HG03342 (cell line): Measurements from ENCODE around the gene MAN2A2.

Experiments
- ATAC-seq: cut with Tn5 transposase; IDR thresholded peaks from one replicate; pipeline ENCODE4 v1.9.1; 2021; ENCODE audit warnings: mild to moderate bottlenecking, moderate library complexity; ENCODE audit not compliant: unreplicated experiment

MAN2A2 gene

GRCh38 chr15:90959028-90959595 lies 56.0 kb downstream of the MAN2A2 start:
- ATAC-seq, result no peak

GRCh38 chr15:90959894-90960293 lies 56.8 kb downstream of the MAN2A2 start:
- no peak for ATAC-seq

- no peak for ATAC-seq
Observed at GRCh38 chr15:90960298-90961091, 57.4 kb downstream of the MAN2A2 start.

GRCh38 chr15:90962021-90962420 lies 58.9 kb downstream of the MAN2A2 start:
- no peak for ATAC-seq

- ATAC-seq, result no peak
Observed at GRCh38 chr15:90966262-90966661, 63.2 kb downstream of the MAN2A2 start.

GRCh38 chr15:90967206-90967605 lies 64.1 kb downstream of the MAN2A2 start:
- ATAC-seq, result no peak

- ATAC-seq, result no peak
Observed at GRCh38 chr15:90968434-90968833, 65.3 kb downstream of the MAN2A2 start.

- ATAC-seq, result no peak
Observed at GRCh38 chr15:90970274-90970673, 67.2 kb downstream of the MAN2A2 start.

- ATAC-seq, result no peak
Observed at GRCh38 chr15:90972133-90972532, 69.0 kb downstream of the MAN2A2 start.
